Mammary epithelial cell (primary cell): ENCODE data around the gene SYNE2.

Experiments
- CTCF ChIP-seq, 2 donors: IDR thresholded peaks in 1 of 2; conservative IDR thresholded peaks in 1 of 2; 2 replicates each; pipeline ENCODE4 v1.5.1; 2011 to 2012; ENCODE audit warnings: inconsistent platforms in 2 of 2, low read length in 2 of 2, mild to moderate bottlenecking in 2 of 2, control low read depth in 1 of 2, low read depth in 1 of 2; ENCODE audit not compliant: insufficient read depth in 1 of 2; ENCODE audit errors: extremely low read depth in 1 of 2
- EZH2 ChIP-seq: IDR thresholded peaks from 2 replicates; pipeline ENCODE4 v1.6.1; 2012; ENCODE audit warnings: low read length, inconsistent platforms, borderline replicate concordance

DNA sequence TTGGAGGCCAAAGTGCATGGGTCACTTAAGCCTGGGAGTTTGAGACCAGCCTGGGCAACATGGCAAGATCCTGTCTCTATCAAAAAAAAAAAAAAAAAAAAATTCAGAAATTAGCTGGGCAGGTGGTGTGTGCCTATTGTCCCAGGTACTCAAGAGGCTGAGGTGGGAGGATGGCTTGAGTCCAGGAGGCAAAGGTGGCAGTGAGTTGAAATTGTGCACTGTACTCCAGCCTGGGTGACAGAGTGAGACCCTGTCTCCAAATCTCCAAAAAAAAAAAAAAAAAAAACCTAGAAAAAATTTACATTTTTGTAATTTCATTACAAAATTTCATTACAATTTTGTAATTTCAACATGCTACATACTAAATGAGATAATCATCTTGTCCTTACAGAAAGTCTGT lies 42.7 kb downstream of the SYNE2 start:
- TF ChIP-seq CTCF (conservative IDR thresholded peaks at IDR 0.05 in 1 of 2, IDR thresholded peaks at IDR 0.05 in 1 of 2; ENCODE audit: extremely low read depth in 1 of 2, insufficient read depth in 1 of 2, low read depth in 1 of 2, low read length in 2 of 2) (no peak), EZH2 (no peak)
